ENCODE measurements around the gene C18orf63.
"Not testable (repeated sequence)": the region's sequence is repeated elsewhere in the genome, so short reads cannot be mapped to it uniquely, and the experiment has no call there.

The C18orf63 gene

GRCh38 chr18:74326231-74326630, 10.6 kb downstream of the C18orf63 start:
- no peak for DNase-seq (ENCODE audit: low read depth in 4 of 4, low spot score in 1 of 4)

GRCh38 chr18:74326791-74327190, 11.2 kb downstream of the C18orf63 start:
- DNase-seq (ENCODE audit: low read depth in 4 of 4, low spot score in 1 of 4) = not testable (repeated sequence)

GRCh38 chr18:74328206-74328605, 12.6 kb downstream of the C18orf63 start:
- no peak for DNase-seq (ENCODE audit: low read depth in 4 of 4, low spot score in 1 of 4)

GRCh38 chr18:74329688-74330205, 14.1 kb downstream of the C18orf63 start:
- DNase-seq (ENCODE audit: low read depth in 4 of 4, low spot score in 1 of 4) = no peak

GRCh38 chr18:74331404-74331803, 15.8 kb downstream of the C18orf63 start:
- DNase-seq (ENCODE audit: low read depth in 4 of 4, low spot score in 1 of 4) = no peak

GRCh38 chr18:74333091-74333490, 17.5 kb downstream of the C18orf63 start:
- no peak for DNase-seq (ENCODE audit: low read depth in 4 of 4, low spot score in 1 of 4)

- DNase-seq (ENCODE audit: low read depth in 4 of 4, low spot score in 1 of 4) = no peak
These were observed 18.7 kb downstream of the C18orf63 start for GRCh38 chr18:74334242-74334893.

GRCh38 chr18:74336656-74337055, 21.0 kb downstream of the C18orf63 start:
- DNase-seq (ENCODE audit: low read depth in 4 of 4, low spot score in 1 of 4) = no peak

GRCh38 chr18:74337155-74337911, 21.7 kb downstream of the C18orf63 start:
- DNase-seq (ENCODE audit: low read depth in 4 of 4, low spot score in 1 of 4) = no peak

GRCh38 chr18:74337912-74338309, 22.3 kb downstream of the C18orf63 start:
- DNase-seq (ENCODE audit: low read depth in 4 of 4, low spot score in 1 of 4) = no peak

- DNase-seq (ENCODE audit: low read depth in 4 of 4, low spot score in 1 of 4) = peak in 1 of 4 experiments; percentile 3
These were observed 26.9 kb downstream of the C18orf63 start for GRCh38 chr18:74342416-74343043.

- no peak for DNase-seq (ENCODE audit: low read depth in 4 of 4, low spot score in 1 of 4)
These were observed 30.6 kb downstream of the C18orf63 start for GRCh38 chr18:74346206-74346605.

GRCh38 chr18:74348581-74348980, 32.9 kb downstream of the C18orf63 start:
- DNase-seq (ENCODE audit: low read depth in 4 of 4, low spot score in 1 of 4) = no peak

- DNase-seq (ENCODE audit: low read depth in 4 of 4, low spot score in 1 of 4) = no peak
These were observed 35.7 kb downstream of the C18orf63 start for GRCh38 chr18:74351354-74351753.

GRCh38 chr18:74353169-74353775, 37.6 kb downstream of the C18orf63 start:
- peak in 3 of 4 experiments; percentile 10 to 29 (median 15) for DNase-seq (ENCODE audit: low read depth in 4 of 4, low spot score in 1 of 4)

- no peak for DNase-seq (ENCODE audit: low read depth in 4 of 4, low spot score in 1 of 4)
These were observed 41.3 kb downstream of the C18orf63 start for GRCh38 chr18:74356959-74357358.

GRCh38 chr18:74360852-74361655, 45.4 kb downstream of the C18orf63 start:
- DNase-seq (ENCODE audit: low read depth in 4 of 4, low spot score in 1 of 4) = no peak

GRCh38 chr18:74367905-74368304, 52.3 kb downstream of the C18orf63 start:
- no peak for DNase-seq (ENCODE audit: low read depth in 4 of 4, low spot score in 1 of 4)

GRCh38 chr18:74368901-74369705, 53.5 kb downstream of the C18orf63 start:
- no peak for DNase-seq (ENCODE audit: low read depth in 4 of 4, low spot score in 1 of 4)

- no peak for DNase-seq (ENCODE audit: low read depth in 4 of 4, low spot score in 1 of 4)
These were observed 54.5 kb downstream of the C18orf63 start for GRCh38 chr18:74370115-74370514.

Measured in stimulated activated CD4-positive, alpha-beta T cell treated with anti-CD3 and anti-CD28 coated beads, Interleukin-1b, Interleukin-23, amount 100 ng/mL, for 24 hours (primary cell).